ENCODE results near the gene URAD.
A peak's percentile ranks its signal among the peaks of the same experiment; 100 is the strongest.

Gene URAD

GRCh38 chr13:28002886-28003698, 14.6 kb upstream of the URAD start:
- H3K4me3 ChIP-seq (ENCODE audit: low read depth in 1 of 2, low read length in 2 of 2): no peak overlapping the region
- DNase-seq: no peak

GRCh38 chr13:28001837-28002473, 13.5 kb upstream of the URAD start:
- Histone ChIP-seq H3K4me1 (ENCODE audit: insufficient read depth, low read length) (no peaks in the 10 kb centered on the region), H3K4me2 (ENCODE audit: insufficient read depth, low read length) (no peak overlapping the region), H3K4me3 (ENCODE audit: low read depth in 1 of 2, low read length in 2 of 2) (no peak overlapping the region), H3K9ac (ENCODE audit: low read depth, low read length) (no peak overlapping the region), H3K79me2 (ENCODE audit: insufficient read depth, low read length) (no peaks in the 10 kb centered on the region), H3K36me3 (ENCODE audit: insufficient read depth, low read length) (no peaks in the 10 kb centered on the region), H2AFZ (ENCODE audit: low read depth, low read length) (no peak overlapping the region), H3K9me3 (ENCODE audit: insufficient read depth, low read length, severe bottlenecking) (no peaks in the 10 kb centered on the region), H3K27me3 (ENCODE audit: insufficient read depth, low read length, poor library complexity) (no peaks in the 10 kb centered on the region), H4K20me1 (ENCODE audit: insufficient read depth, low read length) (no peaks in the 10 kb centered on the region), H3K27ac (ENCODE audit: low read length) (no peak overlapping the region)
- ATAC-seq (ENCODE audit: insufficient read depth, low read depth) (peak; percentile 40; the same call in 1 of the 3 replicates), DNase-seq (peak; percentile 7)
- TF ChIP-seq CTCF (IDR thresholded peaks at IDR 0.05; ENCODE audit: borderline replicate concordance, extremely low read depth, low read length, poor library complexity, severe bottlenecking): no peak
- no peak for TF ChIP-seq EZH2 (IDR thresholded peaks at IDR 0.05; ENCODE audit: borderline replicate concordance, low read depth, low read length, severe bottlenecking)

More at GRCh38 chr13:28002886-28003698, 14.6 kb upstream of the URAD start:
- no peak for ATAC-seq (ENCODE audit: insufficient read depth, low read depth)
- H3K27ac ChIP-seq (ENCODE audit: low read length): no peak overlapping the region
- H3K4me2 ChIP-seq (ENCODE audit: insufficient read depth, low read length): no peak overlapping the region
- no peaks in the 10 kb centered on the region for H3K9me3 ChIP-seq (ENCODE audit: insufficient read depth, low read length, severe bottlenecking)
- H3K27me3 ChIP-seq (ENCODE audit: insufficient read depth, low read length, poor library complexity): no peaks in the 10 kb centered on the region
- no peaks in the 10 kb centered on the region for H4K20me1 ChIP-seq (ENCODE audit: insufficient read depth, low read length)
- H3K9ac ChIP-seq (ENCODE audit: low read depth, low read length): no peak overlapping the region
- no peaks in the 10 kb centered on the region for H3K79me2 ChIP-seq (ENCODE audit: insufficient read depth, low read length)
- H3K36me3 ChIP-seq (ENCODE audit: insufficient read depth, low read length): no peaks in the 10 kb centered on the region
- no peak overlapping the region for H2AFZ ChIP-seq (ENCODE audit: low read depth, low read length)
- TF ChIP-seq EZH2 (IDR thresholded peaks at IDR 0.05; ENCODE audit: borderline replicate concordance, low read depth, low read length, severe bottlenecking) (no peak), CTCF (IDR thresholded peaks at IDR 0.05; ENCODE audit: borderline replicate concordance, extremely low read depth, low read length, poor library complexity, severe bottlenecking) (no peak)
- H3K4me1 ChIP-seq (ENCODE audit: insufficient read depth, low read length): no peaks in the 10 kb centered on the region

- Histone ChIP-seq H3K4me3 (ENCODE audit: low read depth in 1 of 2, low read length in 2 of 2) (no peak overlapping the region), H3K79me2 (ENCODE audit: insufficient read depth, low read length) (no peaks in the 10 kb centered on the region), H3K4me1 (ENCODE audit: insufficient read depth, low read length) (no peaks in the 10 kb centered on the region), H3K36me3 (ENCODE audit: insufficient read depth, low read length) (no peaks in the 10 kb centered on the region), H3K9ac (ENCODE audit: low read depth, low read length) (no peak overlapping the region), H3K4me2 (ENCODE audit: insufficient read depth, low read length) (no peak overlapping the region), H3K9me3 (ENCODE audit: insufficient read depth, low read length, severe bottlenecking) (no peaks in the 10 kb centered on the region), H3K27me3 (ENCODE audit: insufficient read depth, low read length, poor library complexity) (no peaks in the 10 kb centered on the region), H2AFZ (ENCODE audit: low read depth, low read length) (no peak overlapping the region), H4K20me1 (ENCODE audit: insufficient read depth, low read length) (no peaks in the 10 kb centered on the region), H3K27ac (ENCODE audit: low read length) (no peak overlapping the region)
- no peak for TF ChIP-seq EZH2 (IDR thresholded peaks at IDR 0.05; ENCODE audit: borderline replicate concordance, low read depth, low read length, severe bottlenecking)
- no peak for TF ChIP-seq CTCF (IDR thresholded peaks at IDR 0.05; ENCODE audit: borderline replicate concordance, extremely low read depth, low read length, poor library complexity, severe bottlenecking)
- DNase-seq (no peak), ATAC-seq (ENCODE audit: insufficient read depth, low read depth) (no peak)
Measured at GRCh38 chr13:28001049-28001448, 12.6 kb upstream of the URAD start.

All from DND-41 (cell line).